ENCODE results near the gene DIP2B.

- no peak for TF ChIP-seq EZH2 (IDR thresholded peaks at IDR 0.05; ENCODE audit: low read length, missing control alignments)
- TF ChIP-seq CTCF (conservative IDR thresholded peaks at IDR 0.05 in 1 of 2, IDR thresholded peaks at IDR 0.05 in 1 of 2; ENCODE audit: low read depth in 1 of 2, low read length in 2 of 2), result no peak
These were observed 214.0 kb downstream of the DIP2B start for GRCh38 chr12:50718760-50719159.
